H1 (cell line): ENCODE results near the gene ADORA1. TPM values are rescaled to one million over a fixed set of nuclear protein-coding genes. Genes with fewer than 3 reads are reported as not detected.

Experiments
- BRCA1 ChIP-seq: IDR thresholded peaks from 2 replicates; pipeline ENCODE4 v1.6.1; 2012; ENCODE audit warnings: low read depth, low read length, improper control_type of control experiment
- CBX5 ChIP-seq: fragments of 300-800, 300-1000 bp; sonication (generic); IDR thresholded peaks from 2 replicates; pipeline ENCODE4 v1.7.1; 2016; ENCODE audit warnings: antibody characterized with exemption, low read length, low read depth
- MAX ChIP-seq: IDR thresholded peaks from 2 replicates; pipeline ENCODE4 v1.6.1; 2012; ENCODE audit warnings: inconsistent platforms
- ZNF274 ChIP-seq: IDR thresholded peaks from 2 replicates; pipeline ENCODE4 v1.7.0; 2012; ENCODE audit warnings: low read length, borderline replicate concordance; ENCODE audit errors: extremely low read depth
- polyA plus RNA-seq, 7 experiments: library from polyadenylated mRNA; depleted of rRNA in 3 of 7; stranded (reverse) in 5 of 7; unstranded in 2 of 7; fragments of >200 nt in 5 of 7; fragments of 200-250 nt in 2 of 7; gene quantifications; 1 replicate in 5 of 7; 2 replicates in 1 of 7; 4 replicates in 1 of 7; pipeline versions ENCODE4 v1.2.1 to v1.2.3, GENCODE V29; 2011 to 2013; ENCODE audit warnings: missing spikeins in 2 of 7, mixed read lengths in 2 of 7
- total RNA-seq: library from RNA; stranded (reverse); fragmentation: NEBNext Ultra II Directional; extraction: Animal tissue kit (Norgen Biotek cat#: 25700); gene quantifications from 2 replicates; pipeline ENCODE4 v1.2.1, GENCODE V29; 2021

Gene ADORA1
- total and polyA plus RNA-seq, 2 of the 8 experiments (the other 6 are each of a cell fraction or from before 2014, with no cell fraction given) = 3.3 to 6.7 TPM

- no peak for TF ChIP-seq MAX
- TF ChIP-seq ZNF274 = no peak
- TF ChIP-seq BRCA1 = no peak
- TF ChIP-seq CBX5 = no peak
Measured at GRCh38 chr1:203098445-203098844, 29.1 kb upstream of the ADORA1 start (continued).
